Dedifferentiated amniotic fluid mesenchymal stem cell (primary cell): Measurements from ENCODE around the gene C2orf66.
A peak's percentile ranks its signal among the peaks of the same experiment; 100 is the strongest.

Experiments
- DNase-seq: peaks from one replicate; pipeline ENCODE4 v3.0.0-alpha.2; 2016; ENCODE audit errors: extremely low spot score

C2orf66 gene

DNA sequence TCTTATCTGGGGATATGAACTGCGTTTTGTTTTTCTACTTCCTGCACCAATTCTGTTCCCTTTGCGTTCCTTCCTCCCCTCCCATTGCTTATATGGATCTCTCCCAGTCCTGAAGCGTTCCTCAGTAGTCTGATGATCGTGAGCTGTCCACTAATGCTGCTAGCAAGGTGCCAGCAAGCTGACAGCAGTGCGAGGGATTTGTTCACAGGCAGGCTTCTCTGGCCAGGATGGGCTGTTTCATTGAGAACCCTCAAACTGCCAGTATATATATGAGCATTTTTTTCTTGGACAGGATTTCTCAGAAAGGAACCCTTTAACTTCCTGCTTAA, 49.8 kb downstream of the C2orf66 start:
- no peak for DNase-seq

DNA sequence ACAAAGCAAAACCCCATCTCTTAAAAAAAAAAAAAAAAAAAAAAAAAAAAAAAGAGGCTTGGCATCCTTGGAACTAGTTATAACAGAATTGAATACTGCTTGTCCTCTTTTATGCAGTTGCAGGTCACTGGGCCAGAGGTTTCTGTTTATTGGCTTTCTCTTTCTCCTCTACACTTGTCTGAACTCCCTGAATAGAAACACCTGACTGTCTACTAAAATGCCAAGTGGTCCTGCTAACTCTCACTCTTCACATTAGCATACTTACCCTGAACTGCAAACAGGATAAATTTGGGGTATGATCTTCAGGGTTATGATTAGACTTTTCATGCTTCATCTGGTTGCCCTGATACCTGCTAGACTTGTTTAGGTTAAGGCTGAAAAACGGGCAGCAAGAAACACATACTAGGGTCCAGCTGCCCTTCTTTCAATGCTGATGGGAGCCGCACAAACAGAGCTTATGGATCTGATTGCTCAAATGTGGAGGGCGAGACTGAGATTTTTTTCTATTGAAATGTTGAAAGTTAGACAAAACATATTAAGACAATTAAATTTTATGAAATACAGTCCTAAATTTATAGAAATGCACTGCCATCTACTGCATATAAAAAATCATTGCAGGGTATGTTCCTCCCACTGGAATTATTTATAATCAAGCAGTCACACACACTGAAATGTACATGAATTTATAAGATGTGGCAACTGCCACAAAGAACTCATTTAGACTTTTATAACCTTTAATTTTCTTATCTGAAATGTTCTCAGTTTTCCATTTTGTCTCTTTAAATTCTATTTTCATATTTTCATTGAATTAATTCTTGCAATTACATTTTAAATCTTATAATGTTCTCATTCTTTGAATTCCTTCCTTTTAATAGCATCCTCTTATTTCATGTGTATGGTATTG, 50.4 kb downstream of the C2orf66 start:
- peak; percentile 67 for DNase-seq
